Measurements from ENCODE around the gene LSR. TPM values are rescaled to one million over a fixed set of nuclear protein-coding genes. Genes with fewer than 3 reads are reported as not detected.

Gene LSR
- total RNA-seq (2022): 172 and 197 TPM in 2 replicates
- percentile 83 among the genes with signal in this experiment for Bru-seq, nascent RNA
- BruChase-seq, experiment 1, labeled RNA remaining after a 2-hour chase: percentile 77 among the genes with signal in this experiment
- BruChase-seq, experiment 2, labeled RNA remaining after a 6-hour chase: percentile 89 among the genes with signal in this experiment
- long read RNA-seq, transcript LSR-202 (9 exons, 2,105 nt): major isoform, 200 of 549 reads
- long read RNA-seq, transcript LSR-214 (10 exons, 2,274 nt): minor isoform, 53 of 549 reads
- long read RNA-seq, transcript LSR-203 (8 exons, 1,963 nt): minor isoform, 97 of 549 reads
- long read RNA-seq, transcript LSR-212 (9 exons, 2,480 nt): minor isoform, 53 of 549 reads
- long read RNA-seq, partial matches to known transcripts: 78 of 549 reads
- long read RNA-seq, other reads (novel, unspliced or antisense): 59 of 549 reads

GRCh38 chr19:35248310-35249145 is at the start of gene LSR:
Gene LSR, plus strand, starts transcription at chr19:35249002. Its CDS starts 21 bp downstream, at chr19:35249023.
- peak within 1 kb of the TSS; percentile 86 for H3K4me3 Mint-ChIP-seq (ENCODE audit: unreplicated experiment)

GRCh38 chr19:35199481-35199880 is 49.3 kb upstream of the LSR start:
- H3K4me1 Mint-ChIP-seq (ENCODE audit: low read depth, unreplicated experiment): no peaks in the 10 kb centered on the region
- no peak for TF ChIP-seq CTCF (IDR thresholded peaks at IDR 0.05; ENCODE audit: insufficient read depth in 1 of 2, low read depth in 1 of 2, low read length in 1 of 2, severe bottlenecking in 1 of 2, unreplicated experiment in 1 of 2)

More at GRCh38 chr19:35248310-35249145, at the start of gene LSR:
- H3K27me3 ChIP-seq (replicated peaks; ENCODE audit: control insufficient read depth, insufficient read depth, low read length): no peaks in the 10 kb centered on the region
- peak; percentile 97 to 98 for DNase-seq
- ChIA-PET CTCF (no interaction called here), POLR2A (no interaction called here)
- peak within 1 kb of the TSS; percentile 91 for H3K4me3 ChIP-seq (ENCODE audit: low read depth, low read length)
- peaks cover 11% of the 10 kb centered on the region for H3K4me1 ChIP-seq
- BruUV-seq (replicated peaks): no TSS peak
- H3K36me3 ChIP-seq (ENCODE audit: control insufficient read depth, insufficient read depth, low read length): peaks cover 5% of the 10 kb centered on the region
- intact Hi-C loops (cut with micrococcal nuclease; ENCODE audit: unreplicated experiment): loop anchor here (2.0 to 10.0 kb wide), 3 partner anchors 16 to 184 kb away; partner anchors contain the start of genes FXYD1 and LGI4
- peaks cover 8% of the 10 kb centered on the region for H3K9me3 Mint-ChIP-seq (ENCODE audit: unreplicated experiment)
- 0 out of 2 replicates have a peak, but pooled peaks cover 6% of the 10 kb centered on the region for H3K9me3 ChIP-seq
- peaks cover 63% of the 10 kb centered on the region for H3K36me3 Mint-ChIP-seq (ENCODE audit: insufficient read depth, unreplicated experiment)
- peaks cover 21% of the 10 kb centered on the region for H3K4me1 Mint-ChIP-seq (ENCODE audit: low read depth, unreplicated experiment)
- TF ChIP-seq CTCF (IDR thresholded peaks at IDR 0.05; ENCODE audit: insufficient read depth in 1 of 2, low read depth in 1 of 2, low read length in 1 of 2, severe bottlenecking in 1 of 2, unreplicated experiment in 1 of 2): no peak
- no peaks in the 10 kb centered on the region for H3K27me3 Mint-ChIP-seq (ENCODE audit: insufficient read depth, unreplicated experiment)
- H3K27ac Mint-ChIP-seq (ENCODE audit: unreplicated experiment): peak within 1 kb of the TSS; percentile 94

More at GRCh38 chr19:35199481-35199880, 49.3 kb upstream of the LSR start:
- H3K9me3 ChIP-seq: no peaks in the 10 kb centered on the region
- Mint-ChIP-seq H3K27me3 (ENCODE audit: insufficient read depth, unreplicated experiment) (no peaks in the 10 kb centered on the region), H3K4me3 (ENCODE audit: unreplicated experiment) (no peak overlapping the region), H3K27ac (ENCODE audit: unreplicated experiment) (no peak overlapping the region), H3K9me3 (ENCODE audit: unreplicated experiment) (no peaks in the 10 kb centered on the region), H3K36me3 (ENCODE audit: insufficient read depth, unreplicated experiment) (no peaks in the 10 kb centered on the region)
- H3K36me3 ChIP-seq (ENCODE audit: control insufficient read depth, insufficient read depth, low read length): no peaks in the 10 kb centered on the region
- H3K27me3 ChIP-seq (replicated peaks; ENCODE audit: control insufficient read depth, insufficient read depth, low read length): no peaks in the 10 kb centered on the region; the same call in 1 of the 2 replicates
- no TSS peak for BruUV-seq (replicated peaks)
- no peak overlapping the region for H3K4me3 ChIP-seq (ENCODE audit: low read depth, low read length)
- DNase-seq: no peak
- H3K4me1 ChIP-seq: peaks cover 9% of the 10 kb centered on the region; the same call in 1 of the 2 replicates
- intact Hi-C loops (cut with micrococcal nuclease; ENCODE audit: unreplicated experiment): no loop called here
- CTCF ChIA-PET: no interaction called here
- POLR2A ChIA-PET: no interaction called here
